ENCODE measurements around the gene CSRP1.
"Not testable (repeated sequence)": the region's sequence is repeated elsewhere in the genome, so short reads cannot be mapped to it uniquely, and the experiment has no call there.

CSRP1 gene

DNA sequence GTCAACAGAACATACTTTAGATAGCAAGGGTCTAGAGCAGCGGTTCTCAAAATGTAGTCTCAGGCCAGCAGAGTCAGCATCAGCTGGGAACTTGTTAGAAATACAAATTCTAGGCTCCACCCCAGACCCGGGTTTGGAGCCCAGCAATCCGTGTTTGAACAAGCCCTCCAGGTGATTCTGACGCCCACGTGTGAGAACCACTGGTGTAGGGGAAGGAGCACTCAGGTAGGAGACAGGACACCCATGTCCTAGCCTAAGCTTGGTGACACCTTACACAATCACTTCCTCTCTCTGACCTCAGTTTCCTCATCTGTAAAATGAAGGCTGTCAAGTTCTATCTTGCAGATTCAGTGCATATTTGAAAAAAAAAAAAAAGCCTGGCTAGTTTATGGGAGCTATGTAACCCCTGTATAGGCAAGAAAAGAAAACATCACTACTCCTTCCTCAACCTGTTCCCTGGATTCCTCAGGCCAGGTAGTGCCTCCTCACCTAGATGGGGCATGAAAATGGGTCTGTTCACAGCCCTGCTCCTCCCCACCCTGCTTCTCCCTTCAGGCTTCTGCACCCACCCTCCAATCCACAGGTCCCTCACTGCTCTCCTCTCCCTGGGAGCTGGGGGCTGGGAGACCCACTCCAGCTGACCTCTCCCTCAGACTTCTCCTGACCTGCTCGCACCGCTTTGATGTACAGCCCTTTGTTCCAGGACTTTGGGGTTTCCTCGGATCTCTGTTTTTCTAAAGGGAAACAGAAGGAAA, 30.8 kb downstream of the CSRP1 start:
- DNase-seq = no peak

GRCh38 chr1:201475130-201475529, 31.8 kb downstream of the CSRP1 start:
- no peak for DNase-seq

DNA sequence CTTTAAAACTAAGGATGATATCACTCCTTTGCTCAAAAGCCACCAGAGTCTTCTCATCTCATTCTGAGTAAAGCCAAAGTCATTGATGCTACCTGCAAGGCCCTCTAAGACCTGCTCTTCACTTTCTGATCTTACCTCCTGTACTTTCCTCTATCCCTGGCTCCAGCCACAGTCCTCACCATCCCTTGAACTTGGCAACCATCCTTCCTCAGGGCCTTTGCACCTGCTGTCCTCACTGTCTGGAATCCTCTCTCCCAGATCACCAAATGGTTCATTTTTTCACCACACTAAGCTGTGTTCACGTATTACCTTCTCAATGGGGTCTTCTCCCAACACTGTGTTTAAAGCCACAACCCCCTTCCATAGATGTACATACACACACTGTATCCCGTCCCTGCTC, 33.6 kb downstream of the CSRP1 start:
- no peak for DNase-seq

DNA sequence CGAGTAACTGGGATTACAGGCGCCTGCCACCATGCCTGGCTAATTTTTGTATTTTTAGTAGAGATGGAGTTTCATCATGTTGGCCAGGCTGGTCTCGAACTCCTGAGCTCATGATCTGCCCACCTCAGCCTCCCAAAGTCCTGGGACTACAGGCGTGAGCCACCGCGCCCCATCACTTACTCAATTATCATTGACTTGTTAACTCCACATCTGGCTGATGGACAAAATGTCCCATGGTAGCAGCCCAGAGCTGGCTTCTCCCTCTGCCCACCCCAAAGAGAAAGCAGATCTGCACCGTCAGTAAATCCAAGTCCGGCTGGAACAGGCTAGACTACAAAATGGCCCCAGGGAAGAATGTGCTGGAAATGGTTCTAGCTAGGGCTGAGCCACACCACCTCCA, 34.6 kb downstream of the CSRP1 start:
- not testable (repeated sequence) for DNase-seq

DNA sequence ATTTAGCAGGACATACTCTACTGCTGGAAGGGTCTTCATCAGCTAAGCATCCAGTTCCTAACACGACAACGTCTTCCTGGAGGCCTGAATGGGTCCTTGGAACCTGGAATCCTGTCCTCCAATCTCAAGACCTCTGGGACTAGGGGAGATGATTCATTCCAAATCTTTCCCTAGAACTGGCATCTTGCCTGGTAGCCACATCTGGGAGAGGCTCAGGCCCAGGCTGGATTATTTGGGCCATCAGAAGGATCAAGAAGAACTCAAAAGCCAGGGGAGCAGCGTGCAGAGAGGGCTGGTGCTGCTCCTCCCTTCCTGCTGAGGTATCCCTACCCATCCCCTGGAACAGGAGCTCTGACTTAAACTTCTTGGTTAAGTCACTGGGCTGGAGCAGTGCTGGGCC, 35.2 kb downstream of the CSRP1 start:
- no peak for DNase-seq

DNA sequence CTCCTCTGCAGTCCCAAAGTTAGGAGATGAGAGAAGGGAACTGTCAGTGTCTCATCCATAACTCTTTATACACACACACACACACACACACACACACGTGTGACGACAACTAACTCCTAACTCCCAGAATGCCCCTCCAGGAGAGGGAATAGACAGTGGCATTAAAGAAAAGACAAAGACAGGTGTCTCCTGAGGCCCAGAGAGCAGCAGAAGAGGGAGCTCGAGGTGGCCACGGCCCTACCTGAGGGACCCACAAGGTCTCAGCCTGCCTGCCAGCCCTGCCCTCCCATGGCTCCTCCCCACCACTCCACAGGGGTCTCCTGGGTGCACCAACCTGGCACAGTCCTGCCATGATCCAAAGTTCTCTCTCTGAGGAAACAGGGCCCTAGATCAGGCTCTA, 36.3 kb downstream of the CSRP1 start:
- DNase-seq = no peak

DNA sequence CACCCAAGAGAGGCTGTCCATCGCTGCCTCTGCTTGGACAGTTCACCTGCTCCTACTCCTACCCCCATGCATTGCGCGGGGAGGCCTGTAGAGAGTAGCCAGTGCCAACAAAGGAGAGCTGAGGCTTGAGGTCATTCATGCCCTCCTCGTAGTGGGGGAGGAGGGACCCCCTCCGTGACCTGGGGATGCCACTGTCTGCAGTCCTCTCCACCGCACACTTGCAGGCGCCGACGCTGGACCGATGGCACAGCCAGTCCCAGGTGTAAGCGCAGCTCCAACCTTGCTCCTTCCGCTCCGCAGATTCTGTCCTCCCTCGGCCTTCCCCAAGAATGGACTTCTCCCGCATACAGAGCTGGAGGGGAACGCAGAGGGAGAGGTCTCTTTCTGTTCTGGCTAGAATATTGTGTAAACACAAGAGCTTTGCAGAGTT, 37.3 kb downstream of the CSRP1 start:
- DNase-seq = no peak

DNA sequence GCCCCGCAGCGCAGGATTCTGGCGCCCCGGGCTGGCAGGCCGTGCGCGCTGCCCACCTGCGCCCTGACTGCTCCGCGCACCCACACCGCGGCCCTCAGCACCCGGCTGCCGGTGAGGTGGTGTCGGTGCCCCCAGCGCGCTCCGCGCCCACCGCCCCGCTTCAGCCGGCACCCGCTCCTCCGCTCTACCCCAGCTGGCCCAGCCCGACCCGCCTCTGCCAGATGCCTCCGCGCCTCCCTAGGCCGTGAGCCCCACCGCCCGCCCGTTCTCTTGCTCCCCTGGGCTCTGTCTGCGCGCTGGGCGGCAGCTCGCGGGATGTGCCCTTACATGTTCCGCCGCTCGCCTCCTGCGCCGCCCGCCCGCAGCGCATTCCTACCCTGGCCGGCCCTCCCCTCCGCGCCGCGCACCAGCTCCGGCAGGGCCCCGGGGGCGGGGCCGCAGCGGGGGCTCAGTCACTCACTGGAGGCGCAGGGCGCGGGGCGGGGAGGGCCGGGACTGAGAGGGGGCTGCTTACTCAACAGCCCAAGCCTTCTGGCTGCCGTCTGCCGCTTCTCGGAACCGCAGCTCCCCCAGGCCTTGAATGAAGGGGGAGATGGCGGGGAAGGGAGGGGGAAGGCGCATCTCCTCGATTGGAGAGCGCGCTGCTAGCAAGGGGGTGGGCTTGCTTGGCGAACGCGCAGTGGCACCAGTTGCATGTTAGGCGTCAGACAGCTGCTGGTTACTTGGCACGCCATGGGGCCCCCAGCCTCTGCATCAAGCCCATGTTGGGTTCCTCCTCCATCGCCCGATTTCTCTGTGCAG, 37.9 kb downstream of the CSRP1 start, which contains the start of gene PHLDA3:
Gene PHLDA3 (minus strand): TSS at position 345 of the 801 bp plus-strand sequence. CDS start 402 bp downstream, outside the sequence.
- DNase-seq = peak; percentile 52 to 68

GRCh38 chr1:201468501-201468843, 38.5 kb downstream of the CSRP1 start:
- DNase-seq = peak in 1 of 2 experiments; percentile 7

DNA sequence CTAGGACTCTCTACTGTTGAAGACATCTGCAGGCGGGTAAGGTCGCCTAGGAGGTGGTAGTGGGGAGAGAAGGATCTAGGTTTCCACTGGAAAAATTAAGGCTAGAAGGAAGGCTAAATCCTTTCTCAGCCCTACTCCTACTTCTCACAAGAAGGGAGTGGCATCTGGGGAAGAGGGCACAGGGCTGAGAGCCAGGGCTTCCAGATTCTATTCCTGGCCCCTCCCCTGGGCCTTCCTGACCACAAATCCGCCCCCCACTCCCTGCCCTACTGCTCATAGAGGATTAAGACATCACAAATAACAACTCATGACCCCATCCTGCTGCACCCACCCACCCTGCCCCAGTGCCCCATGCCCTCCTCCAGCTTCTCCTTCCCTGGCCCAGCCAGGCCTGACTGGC, 40.4 kb downstream of the CSRP1 start:
- DNase-seq = no peak

DNA sequence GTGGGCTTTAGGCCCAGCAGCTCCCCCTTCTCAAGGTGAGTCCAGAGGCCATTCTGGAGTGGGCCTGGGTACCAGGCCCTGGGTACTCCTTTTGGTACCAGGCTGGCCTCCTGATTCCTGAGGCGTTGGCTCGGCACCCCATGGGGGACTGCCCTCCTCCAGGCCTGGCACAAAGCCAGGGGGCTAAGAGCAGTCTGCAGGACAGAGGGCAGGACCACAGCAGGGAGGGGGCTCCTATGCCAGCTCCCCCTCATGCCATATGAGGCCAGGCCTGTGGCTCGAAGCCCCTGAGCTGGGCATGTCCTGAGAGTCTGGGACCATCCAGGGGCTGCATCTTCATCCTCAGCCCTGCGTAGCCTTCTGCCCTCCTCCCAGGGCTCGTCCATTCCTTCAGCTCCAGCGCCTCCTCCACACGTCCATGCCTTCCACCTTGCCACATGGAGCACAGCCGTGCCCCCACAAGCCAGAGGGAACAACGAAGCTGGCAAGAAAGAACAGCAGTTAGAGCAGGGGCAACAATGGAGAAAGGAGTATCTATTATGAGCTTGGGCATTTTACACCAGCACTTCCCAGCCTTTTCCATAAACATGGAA, 41.1 kb downstream of the CSRP1 start:
- DNase-seq = no peak

- no peak for DNase-seq
Observed at GRCh38 chr1:201463071-201463552, 43.8 kb downstream of the CSRP1 start.

DNA sequence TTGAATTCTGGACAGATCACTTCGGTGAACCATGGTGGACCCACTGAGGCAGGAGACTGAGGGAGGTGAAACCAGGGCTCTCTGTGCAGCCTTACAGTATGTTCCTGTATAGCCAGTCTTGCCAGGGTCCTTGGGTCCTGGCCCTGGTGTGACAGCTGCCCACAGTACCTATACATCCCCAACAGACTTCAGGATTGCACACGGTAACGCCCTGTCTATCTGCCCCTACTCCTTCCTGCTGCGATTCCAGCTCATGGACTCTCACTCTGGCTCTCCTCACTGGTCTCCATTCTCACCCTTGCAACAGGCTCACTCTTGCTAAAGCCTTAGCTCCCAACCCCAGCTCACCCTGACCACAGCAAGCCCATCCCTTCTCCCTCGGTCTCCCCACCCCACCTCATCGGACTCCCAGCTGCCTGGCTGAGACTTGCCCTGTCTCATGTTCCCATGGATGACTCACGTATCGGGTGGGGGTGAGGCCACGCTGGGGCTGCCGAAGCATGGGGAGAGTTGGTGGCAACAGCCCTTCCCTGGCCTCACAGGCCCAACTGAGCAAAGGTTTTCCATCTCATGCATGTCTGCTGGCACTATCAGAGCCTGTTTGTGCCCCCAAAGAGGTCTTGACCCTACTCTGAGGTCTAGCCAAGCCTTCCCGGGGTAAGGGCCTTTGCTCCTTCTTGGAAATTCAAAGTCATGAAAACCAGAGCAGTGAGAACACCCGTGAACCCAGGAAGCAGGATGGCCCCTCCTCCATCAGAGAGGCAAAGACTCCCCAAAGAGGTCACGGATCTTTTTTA, 45.1 kb downstream of the CSRP1 start:
- DNase-seq = no peak

- no peak for DNase-seq
Observed at GRCh38 chr1:201460814-201461644, 45.9 kb downstream of the CSRP1 start.

DNA sequence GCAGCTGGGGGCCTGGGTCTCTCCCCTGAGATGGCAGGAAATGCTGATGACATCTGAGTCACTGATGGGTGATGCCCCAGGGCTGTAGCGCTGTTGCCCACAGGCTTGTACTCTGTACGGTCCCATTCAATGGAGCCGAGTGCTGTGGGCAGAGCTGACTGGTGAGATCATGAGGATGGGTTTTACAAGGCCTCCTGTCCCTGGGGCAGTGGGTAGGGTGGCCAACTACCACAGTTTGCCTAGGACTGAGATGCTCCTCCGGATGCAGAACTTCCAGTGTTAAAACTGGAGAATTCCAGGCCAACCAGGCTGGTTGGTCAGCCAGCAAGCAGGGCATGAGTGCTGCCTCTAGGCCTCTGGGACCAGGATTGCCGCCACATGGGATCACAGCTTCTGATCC, 47.1 kb downstream of the CSRP1 start:
- no peak for DNase-seq

DNA sequence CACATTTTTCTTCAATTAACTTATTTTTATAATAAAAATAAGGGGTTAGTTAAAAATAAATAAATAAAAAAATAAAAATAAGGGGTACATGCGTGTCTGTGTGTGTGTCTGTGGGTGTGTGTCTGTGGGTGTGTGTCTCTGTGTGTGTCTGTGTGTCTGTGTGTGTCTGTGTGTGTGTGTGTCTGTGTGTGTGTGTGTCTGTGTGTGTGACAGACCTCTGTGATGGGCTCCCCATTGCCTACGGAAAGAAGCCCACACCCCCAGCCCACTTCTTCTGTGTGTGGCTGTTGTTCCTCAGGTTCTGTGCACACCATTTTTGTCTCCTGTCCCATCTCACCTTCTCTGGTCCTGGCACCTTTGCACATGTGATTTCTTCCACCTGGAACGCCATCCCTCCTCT, 47.9 kb downstream of the CSRP1 start:
- DNase-seq = no peak

DNA sequence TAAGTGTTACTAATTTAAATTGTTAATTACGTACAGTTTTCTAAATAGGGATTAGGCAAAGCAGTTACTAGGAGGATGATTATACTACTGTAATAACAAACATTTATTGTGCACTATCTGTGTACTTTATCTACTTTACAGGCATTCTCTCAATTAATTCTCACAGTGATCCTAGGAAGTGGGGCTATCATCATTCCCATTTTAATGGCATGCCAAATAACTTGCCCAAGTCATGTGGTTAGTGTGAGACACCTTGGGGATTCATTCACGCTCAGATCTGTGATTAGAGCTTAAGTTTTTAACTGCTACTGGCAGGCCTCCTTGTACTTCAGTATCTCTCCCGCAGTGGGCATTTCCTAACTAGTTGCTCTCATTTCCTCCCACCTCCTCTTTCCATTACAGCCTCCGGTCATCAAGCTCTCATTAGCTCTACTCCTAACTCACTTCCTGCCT, 49.4 kb downstream of the CSRP1 start:
- no peak for DNase-seq

GRCh38 chr1:201456499-201457309, 50.2 kb downstream of the CSRP1 start:
- DNase-seq = no peak

GRCh38 chr1:201455098-201455497, 51.8 kb downstream of the CSRP1 start:
- no peak for DNase-seq

DNA sequence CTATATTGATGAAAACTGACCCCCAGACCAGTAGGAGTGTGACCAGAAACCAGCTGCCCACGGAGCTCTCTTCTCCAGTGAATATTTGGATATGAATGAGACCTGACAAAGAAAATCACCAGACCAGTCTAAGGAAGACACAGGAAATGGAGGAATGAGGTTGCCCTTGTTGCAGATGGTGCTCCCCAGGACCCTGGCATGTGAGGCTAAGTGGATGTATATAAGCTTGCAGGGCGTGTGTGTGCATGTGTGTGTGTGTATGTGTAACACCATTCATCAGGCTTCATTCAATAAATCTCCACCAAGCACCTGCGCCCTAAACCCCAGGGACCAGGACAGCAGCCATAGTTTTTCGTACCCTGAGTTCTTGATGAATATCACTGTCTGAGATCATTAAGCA, 52.3 kb downstream of the CSRP1 start:
- DNase-seq = no peak

DNA sequence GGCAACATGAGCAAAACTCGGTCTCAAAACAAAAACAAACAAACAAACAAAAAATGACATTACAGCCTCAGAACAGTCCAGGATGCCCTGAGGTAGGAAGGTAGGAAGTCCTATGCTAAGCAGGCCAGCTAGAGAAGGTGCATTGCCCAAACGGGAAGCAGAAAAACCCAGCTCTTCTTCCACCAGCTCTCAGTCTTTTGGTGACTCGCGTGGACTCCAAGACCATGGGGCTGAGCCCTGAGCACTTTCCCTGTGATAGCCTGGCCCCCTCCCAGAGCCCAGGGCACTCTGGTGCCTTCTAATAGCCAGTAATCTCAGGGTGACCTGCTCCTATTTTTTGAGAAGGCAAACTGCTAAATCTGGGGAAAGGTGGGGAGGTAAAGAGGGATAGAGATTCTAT, 54.1 kb downstream of the CSRP1 start:
- DNase-seq = no peak
